ENCODE data around the gene CCP110. TPM values are rescaled to one million over a fixed set of nuclear protein-coding genes. Genes with fewer than 3 reads are reported as not detected.

Gene CCP110
- total and polyA plus RNA-seq, 2 experiments from 2014 or later, result 6.8 to 9.0 TPM

- peak overlapping the region; percentile 94 for H3K27ac ChIP-seq
- in situ Hi-C loops (cut with MboI), result no loop called here
- peak overlapping the region; percentile 81 for H3K9ac ChIP-seq
These were observed 65.4 kb downstream of the CCP110 start for GRCh38 chr16:19589106-19589505.

GRCh38 chr16:19589771-19590302, 66.1 kb downstream of the CCP110 start:
- Histone ChIP-seq H3K4me1 (ENCODE audit: insufficient read depth) (peaks cover 25% of the 10 kb centered on the region), H2AFZ (no peak overlapping the region), H4K20me1 (ENCODE audit: insufficient read depth) (no peaks in the 10 kb centered on the region), H3K4me2 (ENCODE audit: unreplicated experiment) (peak overlapping the region; percentile 31), H3K9ac (peak overlapping the region; percentile 81), H3K9me2 (ENCODE audit: insufficient read depth) (no peaks in the 10 kb centered on the region), H3K36me3 (ENCODE audit: low read depth) (0 out of 2 replicates have a peak, but pooled peaks cover 3% of the 10 kb centered on the region), H3K9me3 (ENCODE audit: low read depth) (no peaks in the 10 kb centered on the region), H3K4me3 (no peak overlapping the region), H3F3A (ENCODE audit: insufficient read depth) (peaks cover 23% of the 10 kb centered on the region), H3K27ac (peak overlapping the region; percentile 94), H3K79me2 (ENCODE audit: insufficient read depth) (no peaks in the 10 kb centered on the region), H3K27me3 (replicated peaks; ENCODE audit: insufficient read depth) (no peaks in the 10 kb centered on the region)
- WGBS, 2 experiments (ENCODE audit: low coverage in 1 of 2, low lambda C conversion rate in 2 of 2, missing lambda C conversion rate in 2 of 2), result 1 to 2% methylated on average over 8 of the region's 8 CpGs
- in situ Hi-C loops (cut with MboI), result no loop called here
- TF ChIP-seq EZH2 (IDR thresholded peaks at IDR 0.05; ENCODE audit: insufficient read depth, poor library complexity, severe bottlenecking) (no peak), EZH2phosphoT487 (IDR thresholded peaks at IDR 0.05; ENCODE audit: insufficient read depth, low read depth) (no peak)
- DNase-seq, result peak; percentile 91

More at GRCh38 chr16:19589106-19589505, 65.4 kb downstream of the CCP110 start:
- 0 out of 2 replicates have a peak overlapping the region, but pooled peaks have one; percentile 9 for H3K4me3 ChIP-seq
- H3F3A ChIP-seq (ENCODE audit: insufficient read depth), result peaks cover 23% of the 10 kb centered on the region
- no peak overlapping the region for H2AFZ ChIP-seq
- no peaks in the 10 kb centered on the region for H4K20me1 ChIP-seq (ENCODE audit: insufficient read depth)
- no peaks in the 10 kb centered on the region for H3K27me3 ChIP-seq (replicated peaks; ENCODE audit: insufficient read depth)
- H3K36me3 ChIP-seq (ENCODE audit: low read depth), result 0 out of 2 replicates have a peak, but pooled peaks cover 3% of the 10 kb centered on the region
- peaks cover 23% of the 10 kb centered on the region for H3K4me1 ChIP-seq (ENCODE audit: insufficient read depth)
- no peaks in the 10 kb centered on the region for H3K79me2 ChIP-seq (ENCODE audit: insufficient read depth)
- DNase-seq, result no peak
- H3K4me2 ChIP-seq (ENCODE audit: unreplicated experiment), result peak overlapping the region; percentile 31
- WGBS, 2 experiments (ENCODE audit: low coverage in 1 of 2, low lambda C conversion rate in 2 of 2, missing lambda C conversion rate in 2 of 2), result 67 to 80% methylated on average over 5 of the region's 5 CpGs
- no peak for TF ChIP-seq EZH2phosphoT487 (IDR thresholded peaks at IDR 0.05; ENCODE audit: insufficient read depth, low read depth)
- TF ChIP-seq EZH2 (IDR thresholded peaks at IDR 0.05; ENCODE audit: insufficient read depth, poor library complexity, severe bottlenecking), result no peak
- H3K9me2 ChIP-seq (ENCODE audit: insufficient read depth), result no peaks in the 10 kb centered on the region
- no peaks in the 10 kb centered on the region for H3K9me3 ChIP-seq (ENCODE audit: low read depth)

DNA sequence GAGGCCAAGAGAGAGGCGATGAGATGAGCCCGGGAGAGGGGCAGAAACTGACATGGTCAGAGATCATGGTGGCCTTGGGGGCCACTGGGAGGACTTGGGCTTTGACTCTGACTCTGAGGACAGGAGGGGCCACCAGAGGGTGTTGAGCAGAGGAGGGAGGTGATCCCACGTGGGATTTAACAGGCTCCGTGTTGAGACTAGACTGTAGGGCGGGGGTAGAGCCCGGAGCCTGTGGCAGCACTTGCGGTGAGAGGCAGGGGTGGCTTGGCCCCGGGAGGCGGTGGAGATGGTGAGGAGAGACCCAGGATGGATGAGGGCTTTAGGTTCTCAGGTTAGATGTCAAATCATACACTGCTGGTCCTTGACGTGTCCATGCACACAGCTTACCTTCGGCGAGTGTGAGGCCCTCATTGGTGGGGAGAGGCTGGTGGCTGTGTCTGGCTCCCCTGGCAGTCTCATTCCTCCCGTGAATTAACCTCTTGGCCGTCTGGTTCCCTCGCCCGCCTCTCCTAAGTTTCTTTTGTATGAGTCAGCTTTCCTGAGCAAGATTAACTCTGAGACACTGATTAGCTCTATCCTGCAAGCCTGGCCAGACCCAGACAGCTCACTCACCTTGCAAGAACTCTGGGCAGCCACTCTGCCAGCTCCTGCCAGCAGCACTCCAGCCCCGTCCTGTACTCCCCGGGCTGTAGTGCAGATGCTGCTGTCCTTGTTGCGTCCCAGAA, 71.5 kb downstream of the CCP110 start:
- 53 to 54% methylated on average over 17 to 19 of the region's 19 CpGs for WGBS, 2 experiments (ENCODE audit: low coverage in 1 of 2, low lambda C conversion rate in 2 of 2, missing lambda C conversion rate in 2 of 2)
- no peaks in the 10 kb centered on the region for H4K20me1 ChIP-seq (ENCODE audit: insufficient read depth)
- peak overlapping the region; percentile 47 for H3K27ac ChIP-seq
- no peak overlapping the region for H2AFZ ChIP-seq
- no peaks in the 10 kb centered on the region for H3K9me3 ChIP-seq (ENCODE audit: low read depth)
- no peaks in the 10 kb centered on the region for H3K36me3 ChIP-seq (ENCODE audit: low read depth)
- H3F3A ChIP-seq (ENCODE audit: insufficient read depth), result peaks cover 15% of the 10 kb centered on the region; the same call in 1 of the 2 replicates
- H3K4me3 ChIP-seq, result no peak overlapping the region
- H3K4me1 ChIP-seq (ENCODE audit: insufficient read depth), result peaks cover 21% of the 10 kb centered on the region
- peak overlapping the region; percentile 25 for H3K4me2 ChIP-seq (ENCODE audit: unreplicated experiment)
- peak overlapping the region; percentile 24 for H3K9ac ChIP-seq
- in situ Hi-C loops (cut with MboI), result no loop called here
- H3K79me2 ChIP-seq (ENCODE audit: insufficient read depth), result no peaks in the 10 kb centered on the region
- no peaks in the 10 kb centered on the region for H3K9me2 ChIP-seq (ENCODE audit: insufficient read depth)
- peak; percentile 91 for DNase-seq
- TF ChIP-seq EZH2 (IDR thresholded peaks at IDR 0.05; ENCODE audit: insufficient read depth, poor library complexity, severe bottlenecking) (no peak), EZH2phosphoT487 (IDR thresholded peaks at IDR 0.05; ENCODE audit: insufficient read depth, low read depth) (no peak)
- no peaks in the 10 kb centered on the region for H3K27me3 ChIP-seq (replicated peaks; ENCODE audit: insufficient read depth)

GRCh38 chr16:19598805-19599510, 75.2 kb downstream of the CCP110 start:
- WGBS, 2 experiments (ENCODE audit: low coverage in 1 of 2, low lambda C conversion rate in 2 of 2, missing lambda C conversion rate in 2 of 2), result 85 to 86% methylated on average over 6 of the region's 6 CpGs
- no peak overlapping the region for H3K27ac ChIP-seq
- H2AFZ ChIP-seq, result no peak overlapping the region
- H3K4me1 ChIP-seq (ENCODE audit: insufficient read depth), result peaks cover 16% of the 10 kb centered on the region
- no peaks in the 10 kb centered on the region for H3K79me2 ChIP-seq (ENCODE audit: insufficient read depth)
- no peak for DNase-seq
- H3K36me3 ChIP-seq (ENCODE audit: low read depth), result peaks cover 5% of the 10 kb centered on the region
- no peaks in the 10 kb centered on the region for H3K9me2 ChIP-seq (ENCODE audit: insufficient read depth)
- H3K4me3 ChIP-seq, result no peak overlapping the region
- H3K9ac ChIP-seq, result no peak overlapping the region
- H3K27me3 ChIP-seq (replicated peaks; ENCODE audit: insufficient read depth), result no peaks in the 10 kb centered on the region
- H3F3A ChIP-seq (ENCODE audit: insufficient read depth), result peaks cover 10% of the 10 kb centered on the region; the same call in 1 of the 2 replicates
- in situ Hi-C loops (cut with MboI), result no loop called here
- no peak overlapping the region for H3K4me2 ChIP-seq (ENCODE audit: unreplicated experiment)
- no peaks in the 10 kb centered on the region for H4K20me1 ChIP-seq (ENCODE audit: insufficient read depth)
- H3K9me3 ChIP-seq (ENCODE audit: low read depth), result no peaks in the 10 kb centered on the region
- TF ChIP-seq EZH2 (IDR thresholded peaks at IDR 0.05; ENCODE audit: insufficient read depth, poor library complexity, severe bottlenecking), result no peak
- TF ChIP-seq EZH2phosphoT487 (IDR thresholded peaks at IDR 0.05; ENCODE audit: insufficient read depth, low read depth), result no peak
